SK-N-SH treated with all-trans-retinoic acid at 6 μM for 48 hours (cell line): ENCODE measurements around the gene GAR1.
"Not testable (repeated sequence)": the region's sequence is repeated elsewhere in the genome, so short reads cannot be mapped to it uniquely, and the experiment has no call there.

Experiments used
- BACH2 ChIP-seq: fragments of 250-450 bp; sonication (Bioruptor Pico); IDR thresholded peaks from 2 replicates; pipeline ENCODE4 v1.9.0; 2021; ENCODE audit warnings: mild to moderate bottlenecking, borderline replicate concordance
- ESRRG ChIP-seq: fragments of 250-450 bp; sonication (Bioruptor Pico); IDR thresholded peaks from 2 replicates; pipeline ENCODE4 v1.6.1; 2021; ENCODE audit warnings: mild to moderate bottlenecking
- PPARA ChIP-seq: fragments of 250-450 bp; sonication (Bioruptor Pico); IDR thresholded peaks from 2 replicates; pipeline ENCODE4 v1.5.0; 2020; ENCODE audit warnings: mild to moderate bottlenecking, borderline replicate concordance
- RARB ChIP-seq: fragments of 250-450 bp; sonication (Bioruptor Pico); IDR thresholded peaks from 2 replicates; pipeline ENCODE4 v1.8.0; 2021; ENCODE audit warnings: mild to moderate bottlenecking, moderate library complexity
- TCF4 ChIP-seq: fragments of 250-450 bp; sonication (Bioruptor Pico); IDR thresholded peaks from 2 replicates; pipeline ENCODE4 v1.8.0; 2021; ENCODE audit warnings: mild to moderate bottlenecking, moderate library complexity, borderline replicate concordance
- ZNF565 ChIP-seq: fragments of 450-650 bp; formaldehyde crosslinking; conservative IDR thresholded peaks from 2 replicates; pipeline ENCODE4 v1.5.0; 2020; ENCODE audit warnings: low read depth, mild to moderate bottlenecking, moderate library complexity
- TF ChIP-seq, protein P1 (sequence below): fragments of 250-450 bp; sonication (Bioruptor Pico); IDR thresholded peaks from 2 replicates; pipeline ENCODE4 v1.8.0; 2021; ENCODE audit warnings: low read depth, mild to moderate bottlenecking, moderate library complexity, borderline replicate concordance
- TF ChIP-seq, protein P2 (sequence below): fragments of 250-450 bp; sonication (Bioruptor Pico); IDR thresholded peaks from 2 replicates; pipeline ENCODE4 v1.8.0; 2020; ENCODE audit warnings: mild to moderate bottlenecking, moderate library complexity, borderline replicate concordance

DNA sequence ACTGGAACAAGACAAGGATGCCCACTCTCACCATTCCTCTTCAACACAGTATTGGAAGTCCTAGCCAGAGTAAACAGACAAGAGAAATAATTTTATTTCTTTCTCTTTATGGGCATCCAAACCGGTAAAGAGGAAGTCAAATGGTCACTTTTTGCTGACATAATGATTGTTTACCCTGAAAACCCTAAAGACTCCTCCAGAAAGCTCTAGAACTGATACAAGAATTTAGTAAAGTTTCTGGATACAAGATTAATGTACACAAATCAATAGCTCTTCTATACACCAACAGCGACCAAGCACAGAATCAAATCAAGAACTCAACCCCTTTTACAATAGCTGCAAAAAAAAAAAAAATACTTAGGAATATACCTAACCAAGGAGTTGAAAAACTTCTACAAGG, 33.5 kb upstream of the GAR1 start:
- TF ChIP-seq, protein P1, sequence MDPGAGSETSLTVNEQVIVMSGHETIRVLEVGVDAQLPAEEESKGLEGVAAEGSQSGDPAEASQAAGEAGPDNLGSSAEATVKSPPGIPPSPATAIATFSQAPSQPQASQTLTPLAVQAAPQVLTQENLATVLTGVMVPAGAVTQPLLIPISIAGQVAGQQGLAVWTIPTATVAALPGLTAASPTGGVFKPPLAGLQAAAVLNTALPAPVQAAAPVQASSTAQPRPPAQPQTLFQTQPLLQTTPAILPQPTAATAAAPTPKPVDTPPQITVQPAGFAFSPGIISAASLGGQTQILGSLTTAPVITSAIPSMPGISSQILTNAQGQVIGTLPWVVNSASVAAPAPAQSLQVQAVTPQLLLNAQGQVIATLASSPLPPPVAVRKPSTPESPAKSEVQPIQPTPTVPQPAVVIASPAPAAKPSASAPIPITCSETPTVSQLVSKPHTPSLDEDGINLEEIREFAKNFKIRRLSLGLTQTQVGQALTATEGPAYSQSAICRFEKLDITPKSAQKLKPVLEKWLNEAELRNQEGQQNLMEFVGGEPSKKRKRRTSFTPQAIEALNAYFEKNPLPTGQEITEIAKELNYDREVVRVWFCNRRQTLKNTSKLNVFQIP (CRISPR knock-in tag): not testable (repeated sequence)
- TF ChIP-seq, protein P2, sequence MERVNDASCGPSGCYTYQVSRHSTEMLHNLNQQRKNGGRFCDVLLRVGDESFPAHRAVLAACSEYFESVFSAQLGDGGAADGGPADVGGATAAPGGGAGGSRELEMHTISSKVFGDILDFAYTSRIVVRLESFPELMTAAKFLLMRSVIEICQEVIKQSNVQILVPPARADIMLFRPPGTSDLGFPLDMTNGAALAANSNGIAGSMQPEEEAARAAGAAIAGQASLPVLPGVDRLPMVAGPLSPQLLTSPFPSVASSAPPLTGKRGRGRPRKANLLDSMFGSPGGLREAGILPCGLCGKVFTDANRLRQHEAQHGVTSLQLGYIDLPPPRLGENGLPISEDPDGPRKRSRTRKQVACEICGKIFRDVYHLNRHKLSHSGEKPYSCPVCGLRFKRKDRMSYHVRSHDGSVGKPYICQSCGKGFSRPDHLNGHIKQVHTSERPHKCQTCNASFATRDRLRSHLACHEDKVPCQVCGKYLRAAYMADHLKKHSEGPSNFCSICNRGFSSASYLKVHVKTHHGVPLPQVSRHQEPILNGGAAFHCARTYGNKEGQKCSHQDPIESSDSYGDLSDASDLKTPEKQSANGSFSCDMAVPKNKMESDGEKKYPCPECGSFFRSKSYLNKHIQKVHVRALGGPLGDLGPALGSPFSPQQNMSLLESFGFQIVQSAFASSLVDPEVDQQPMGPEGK: not testable (repeated sequence)
- not testable (repeated sequence) for TF ChIP-seq ESRRG (CRISPR knock-in tag); BACH2 (CRISPR knock-in tag); RARB (CRISPR knock-in tag); PPARA; ZNF565 (CRISPR knock-in tag); TCF4 (CRISPR knock-in tag)
